ENCODE measurements around the gene SCRN2. TPM values are rescaled to one million over a fixed set of nuclear protein-coding genes. Genes with fewer than 3 reads are reported as not detected.

The SCRN2 gene
- total RNA-seq, 1 experiment from 2014 or later = 73.6 TPM

- Mint-ChIP-seq H3K4me3 (ENCODE audit: unreplicated experiment) (no peak overlapping the region), H3K27me3 (ENCODE audit: insufficient read depth, unreplicated experiment) (no peaks in the 10 kb centered on the region), H3K36me3 (ENCODE audit: insufficient read depth, unreplicated experiment) (no peaks in the 10 kb centered on the region), H3K9me3 (ENCODE audit: unreplicated experiment) (no peaks in the 10 kb centered on the region), H3K4me1 (ENCODE audit: low read depth, unreplicated experiment) (peaks cover 21% of the 10 kb centered on the region), H3K27ac (ENCODE audit: unreplicated experiment) (no peak overlapping the region)
- Histone ChIP-seq H3K9me3 (no peaks in the 10 kb centered on the region), H3K36me3 (ENCODE audit: control insufficient read depth, insufficient read depth, low read length) (no peaks in the 10 kb centered on the region), H3K27me3 (replicated peaks; ENCODE audit: control insufficient read depth, insufficient read depth, low read length) (no peaks in the 10 kb centered on the region; the same call in 1 of the 2 replicates), H3K4me3 (ENCODE audit: low read depth, low read length) (no peak overlapping the region), H3K4me1 (peaks cover 60% of the 10 kb centered on the region)
- BruUV-seq (replicated peaks) = no TSS peak
- no peak for TF ChIP-seq CTCF (IDR thresholded peaks at IDR 0.05; ENCODE audit: insufficient read depth in 1 of 2, low read depth in 1 of 2, low read length in 1 of 2, severe bottlenecking in 1 of 2, unreplicated experiment in 1 of 2)
- CTCF ChIA-PET = interaction anchor here (1.0 to 7.5 kb wide), 2 partner anchors 31 to 42 kb away, joined by 3 to 37 read pairs; partner anchors contain the start of genes LRRC46, MRPL10 and SCRN2
- POLR2A ChIA-PET = interaction anchor here (0.9 kb wide), 1 partner anchor 22 kb away, joined by 3 read pairs; the partner anchor contains the start of gene SP2
- no peak for DNase-seq
- intact Hi-C loops (cut with micrococcal nuclease; ENCODE audit: unreplicated experiment) = no loop called here
These were observed 32.4 kb upstream of the SCRN2 start for GRCh38 chr17:47873200-47874090.

DNA sequence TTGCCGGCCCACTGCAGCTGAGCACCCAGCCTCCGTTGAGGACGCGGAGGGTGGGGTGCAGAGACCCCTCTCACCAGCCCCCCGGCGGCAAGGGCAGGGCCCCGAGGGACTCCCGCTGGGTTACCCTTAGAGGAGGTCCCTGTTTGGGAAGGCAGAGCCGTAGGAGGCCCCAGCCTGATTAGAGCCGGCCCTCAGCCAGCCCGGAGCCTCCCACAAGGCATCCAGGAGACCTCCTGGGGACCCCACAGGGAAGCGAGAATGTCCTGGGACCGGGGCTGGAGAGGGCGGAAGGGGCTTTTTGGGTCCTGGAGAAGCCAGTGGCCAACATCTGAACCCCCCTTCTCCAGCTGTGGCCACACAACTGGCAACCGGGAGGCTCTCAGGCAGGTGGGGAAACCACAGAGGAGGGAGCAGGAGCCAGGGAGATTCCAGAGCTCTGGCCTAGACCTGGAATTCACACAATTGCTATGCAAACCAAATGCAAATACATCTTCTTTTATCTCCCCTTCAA is 31.6 kb upstream of the SCRN2 start:
- Histone ChIP-seq H3K4me3 (ENCODE audit: low read depth, low read length) (no peak overlapping the region), H3K4me1 (peaks cover 53% of the 10 kb centered on the region), H3K27me3 (replicated peaks; ENCODE audit: control insufficient read depth, insufficient read depth, low read length) (no peaks in the 10 kb centered on the region; the same call in 1 of the 2 replicates), H3K36me3 (ENCODE audit: control insufficient read depth, insufficient read depth, low read length) (no peaks in the 10 kb centered on the region), H3K9me3 (no peaks in the 10 kb centered on the region)
- peaks cover 15% of the 10 kb centered on the region for H3K4me1 Mint-ChIP-seq (ENCODE audit: low read depth, unreplicated experiment)
- H3K9me3 Mint-ChIP-seq (ENCODE audit: unreplicated experiment) = no peaks in the 10 kb centered on the region
- H3K36me3 Mint-ChIP-seq (ENCODE audit: insufficient read depth, unreplicated experiment) = no peaks in the 10 kb centered on the region
- no TSS peak for BruUV-seq (replicated peaks)
- ChIA-PET CTCF (interaction anchor here (0.6 to 7.5 kb wide), 2 partner anchors 30 to 32 kb away, joined by 3 to 37 read pairs; partner anchors contain the start of gene SCRN2), POLR2A (interaction anchor here (0.9 kb wide), 1 partner anchor 23 kb away, joined by 3 read pairs; the partner anchor contains the start of gene SP2)
- H3K27me3 Mint-ChIP-seq (ENCODE audit: insufficient read depth, unreplicated experiment) = no peaks in the 10 kb centered on the region
- intact Hi-C loops (cut with micrococcal nuclease; ENCODE audit: unreplicated experiment) = no loop called here
- no peak overlapping the region for H3K4me3 Mint-ChIP-seq (ENCODE audit: unreplicated experiment)
- TF ChIP-seq CTCF (IDR thresholded peaks at IDR 0.05; ENCODE audit: insufficient read depth in 1 of 2, low read depth in 1 of 2, low read length in 1 of 2, severe bottlenecking in 1 of 2, unreplicated experiment in 1 of 2) = no peak
- DNase-seq = no peak
- H3K27ac Mint-ChIP-seq (ENCODE audit: unreplicated experiment) = no peak overlapping the region

DNA sequence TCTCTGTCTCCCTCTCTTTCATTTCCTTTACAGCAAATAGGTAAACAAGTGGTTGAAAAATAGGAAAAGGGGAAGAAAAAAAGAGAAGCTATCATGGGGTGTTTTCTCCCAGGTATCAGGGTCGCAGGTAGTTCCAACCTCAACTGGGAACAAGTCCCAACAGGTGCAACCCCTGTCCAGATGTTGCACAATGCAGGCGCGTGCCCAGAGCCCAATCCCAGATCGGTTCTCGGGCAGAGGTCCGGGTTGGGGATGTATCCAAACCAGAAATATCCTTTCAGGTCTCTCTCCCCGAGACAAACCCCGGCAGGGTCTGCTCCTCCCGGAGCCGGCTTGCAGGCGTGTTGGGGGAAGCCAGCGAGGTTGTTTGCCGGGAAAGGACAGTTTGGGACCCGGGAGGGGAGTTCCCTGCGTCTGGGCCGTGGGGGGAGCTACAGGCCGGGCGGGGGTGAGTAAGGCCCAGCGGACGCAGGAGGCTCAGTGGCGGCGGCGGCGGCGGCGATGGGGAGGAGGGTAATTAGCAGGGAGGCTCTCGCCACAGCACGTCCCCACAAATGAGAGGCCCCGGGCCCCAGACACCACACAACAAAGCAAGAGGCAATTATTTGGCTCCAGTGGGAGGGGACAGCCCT is 31.1 kb upstream of the SCRN2 start:
- no peak overlapping the region for H3K4me3 ChIP-seq (ENCODE audit: low read depth, low read length)
- intact Hi-C loops (cut with micrococcal nuclease; ENCODE audit: unreplicated experiment) = no loop called here
- no peaks in the 10 kb centered on the region for H3K9me3 ChIP-seq
- peaks cover 15% of the 10 kb centered on the region for H3K4me1 Mint-ChIP-seq (ENCODE audit: low read depth, unreplicated experiment)
- no peak overlapping the region for H3K4me3 Mint-ChIP-seq (ENCODE audit: unreplicated experiment)
- H3K36me3 ChIP-seq (ENCODE audit: control insufficient read depth, insufficient read depth, low read length) = no peaks in the 10 kb centered on the region
- BruUV-seq (replicated peaks) = no TSS peak
- H3K4me1 ChIP-seq = peaks cover 48% of the 10 kb centered on the region
- H3K27ac Mint-ChIP-seq (ENCODE audit: unreplicated experiment) = no peak overlapping the region
- no peaks in the 10 kb centered on the region for H3K36me3 Mint-ChIP-seq (ENCODE audit: insufficient read depth, unreplicated experiment)
- no peaks in the 10 kb centered on the region for H3K9me3 Mint-ChIP-seq (ENCODE audit: unreplicated experiment)
- H3K27me3 ChIP-seq (replicated peaks; ENCODE audit: control insufficient read depth, insufficient read depth, low read length) = no peaks in the 10 kb centered on the region; the same call in 1 of the 2 replicates
- DNase-seq = no peak
- POLR2A ChIA-PET = interaction anchor here (0.9 kb wide), 1 partner anchor 23 kb away, joined by 3 read pairs; the partner anchor contains the start of gene SP2
- CTCF ChIA-PET = interaction anchor here (0.6 to 7.5 kb wide), 3 partner anchors 30 to 788 kb away, joined by 3 to 37 read pairs (median 3); partner anchors contain the start of gene SCRN2
- H3K27me3 Mint-ChIP-seq (ENCODE audit: insufficient read depth, unreplicated experiment) = no peaks in the 10 kb centered on the region
- no peak for TF ChIP-seq CTCF (IDR thresholded peaks at IDR 0.05; ENCODE audit: insufficient read depth in 1 of 2, low read depth in 1 of 2, low read length in 1 of 2, severe bottlenecking in 1 of 2, unreplicated experiment in 1 of 2)
